Stimulated activated CD4-positive, alpha-beta T cell treated with anti-CD3 and anti-CD28 coated beads, Interleukin-4, amount 100 ng/mL, for 4 hours (primary cell): ENCODE measurements around the gene RAD51AP1.
A peak's percentile ranks its signal among the peaks of the same experiment; 100 is the strongest.

Experiments used
- DNase-seq, 2 experiments: peaks; one replicate each; pipeline ENCODE4 v3.0.0-alpha.2; 2020

RAD51AP1 gene

GRCh38 chr12:4603421-4603820 lies 64.7 kb downstream of the RAD51AP1 start:
- no peak for DNase-seq

GRCh38 chr12:4603946-4604345 lies 65.3 kb downstream of the RAD51AP1 start:
- DNase-seq: no peak

GRCh38 chr12:4604684-4605193 lies 66.0 kb downstream of the RAD51AP1 start:
- peak; percentile 69 to 78 for DNase-seq

GRCh38 chr12:4607056-4607455 lies 68.4 kb downstream of the RAD51AP1 start:
- no peak for DNase-seq

GRCh38 chr12:4609071-4609470 lies 70.4 kb downstream of the RAD51AP1 start:
- DNase-seq: no peak
